A172 (cell line): Measurements from ENCODE around the gene PYCR2. TPM values are rescaled to one million over a fixed set of nuclear protein-coding genes. Genes with fewer than 3 reads are reported as not detected.
A peak's percentile ranks its signal among the peaks of the same experiment; 100 is the strongest.
"Not testable (repeated sequence)": the region's sequence is repeated elsewhere in the genome, so short reads cannot be mapped to it uniquely, and the experiment has no call there.

ENCODE experiments used
- DNase-seq: peaks from one replicate; pipeline ENCODE4 v3.0.0-alpha.2; 2015; ENCODE audit warnings: low spot score
- total RNA-seq: library from RNA; depleted of rRNA; stranded (reverse); fragments of >200 nt; shearing (Covaris generic); gene quantifications from 2 replicates; pipeline ENCODE4 v1.2.3, GENCODE V29; 2014

Gene PYCR2
- total RNA-seq, 1 experiment from 2014 or later: 73.8 TPM

- DNase-seq: no peak
Observed at GRCh38 chr1:225890346-225891228, 33.5 kb downstream of the PYCR2 start.

- DNase-seq: no peak
Observed at GRCh38 chr1:225889743-225890142, 34.3 kb downstream of the PYCR2 start.

- DNase-seq: no peak
Observed at GRCh38 chr1:225888898-225889601, 35.0 kb downstream of the PYCR2 start, which contains the start of gene LEFTY1. LEFTY1 (minus strand) TSS chr1:225889146; CDS start chr1:225889066, 80 bp downstream.

GRCh38 chr1:225888289-225888897 lies 35.7 kb downstream of the PYCR2 start:
- DNase-seq: no peak

GRCh38 chr1:225887554-225888288 lies 36.3 kb downstream of the PYCR2 start:
- DNase-seq: not testable (repeated sequence)

GRCh38 chr1:225887030-225887314 lies 37.1 kb downstream of the PYCR2 start:
- no peak for DNase-seq

- no peak for DNase-seq
Observed at GRCh38 chr1:225886159-225887029, 37.7 kb downstream of the PYCR2 start.

- no peak for DNase-seq
Observed at GRCh38 chr1:225885336-225885735, 38.7 kb downstream of the PYCR2 start.

GRCh38 chr1:225883616-225884265 lies 40.3 kb downstream of the PYCR2 start:
- no peak for DNase-seq

GRCh38 chr1:225882694-225883615 lies 41.1 kb downstream of the PYCR2 start:
- no peak for DNase-seq

- DNase-seq: peak; percentile 67
Observed at GRCh38 chr1:225881959-225882693, 41.9 kb downstream of the PYCR2 start, which contains the start of gene TMEM63A. TMEM63A (minus strand) TSS chr1:225882380; CDS start chr1:225877580, 4,800 bp downstream.

- peak; percentile 63 for DNase-seq
Observed at GRCh38 chr1:225881081-225881958, 42.7 kb downstream of the PYCR2 start.

GRCh38 chr1:225880636-225881035 lies 43.4 kb downstream of the PYCR2 start:
- DNase-seq: no peak

GRCh38 chr1:225880222-225880588 lies 43.8 kb downstream of the PYCR2 start:
- no peak for DNase-seq

- DNase-seq: no peak
Observed at GRCh38 chr1:225879521-225880221, 44.4 kb downstream of the PYCR2 start.

GRCh38 chr1:225878282-225878681 lies 45.8 kb downstream of the PYCR2 start:
- no peak for DNase-seq

GRCh38 chr1:225877580-225877979 lies 46.5 kb downstream of the PYCR2 start:
- DNase-seq: peak; percentile 48
